Measurements from ENCODE around the gene ARHGEF39. TPM values are rescaled to one million over a fixed set of nuclear protein-coding genes. Genes with fewer than 3 reads are reported as not detected.

The ARHGEF39 gene
- 35.7 and 63.9 TPM in 2 replicates for total RNA-seq (2011; cell fraction: chromatin; rRNA removed; ENCODE audit: low replicate concordance)
- 41.4 and 45.8 TPM in 2 replicates for total RNA-seq (2011; cell fraction: nucleolus; rRNA removed)
- total RNA-seq (2011; cell fraction: nucleoplasm; rRNA removed): 37.0 and 37.6 TPM in 2 replicates
- 7.6 and 7.7 TPM in 2 replicates for total RNA-seq (2014; rRNA removed)
- 10.0 and 12.0 TPM in 2 replicates for total RNA-seq (2014; rRNA removed; fragmentation: Illumina TruSeq; extraction: Trizol)
- 12.7 and 12.9 TPM in 2 replicates for total RNA-seq (2015; rRNA removed; fragmentation: Illumina TruSeq; extraction: Trizol)
- total RNA-seq (2021): 15.1 and 16.1 TPM in 2 replicates
- 20.7 and 20.8 TPM in 2 replicates for polyA plus RNA-seq (2011; rRNA removed)
- polyA plus RNA-seq (2011; cell fraction: cytosol; rRNA removed): 16.1 and 21.4 TPM in 2 replicates
- 50.2 and 64.3 TPM in 2 replicates for polyA plus RNA-seq (2011; cell fraction: nucleus; rRNA removed)
- polyA plus RNA-seq (2012): 9.6 and 15.8 TPM in 2 replicates
- polyA plus RNA-seq (2014; fragmentation: Illumina TruSeq; extraction: Trizol): 19.6 and 21.7 TPM in 2 replicates
- polyA plus RNA-seq (2014; fragmentation: Nextera tagmentation; extraction: Ambion mirVana): 1 to 10 TPM; 2.8 to 5.5 TPM
- 17.2 and 21.7 TPM in 2 replicates for polyA plus RNA-seq (2014; rRNA removed)
- polyA minus RNA-seq (2011; rRNA and poly(A)+ RNA removed): 11.9 and 12.1 TPM in 2 replicates
- 10.7 and 12.1 TPM in 2 replicates for polyA minus RNA-seq (2011; cell fraction: cytosol; rRNA and poly(A)+ RNA removed)
- polyA minus RNA-seq (2011; cell fraction: nucleus; rRNA and poly(A)+ RNA removed): 16.8 and 19.7 TPM in 2 replicates
- percentile 72 among the genes with signal in this experiment for Bru-seq, nascent RNA
- BruChase-seq, experiment 1, labeled RNA remaining after a 2-hour chase: percentile 58 among the genes with signal in this experiment
- BruChase-seq, experiment 2, labeled RNA remaining after a 6-hour chase: percentile 57 among the genes with signal in this experiment
- long read RNA-seq, experiment 1, transcript ARHGEF39-201 (9 exons, 3,769 nt): major isoform, 24 of 53 reads
- long read RNA-seq, experiment 1, partial matches to known transcripts: 6 of 53 reads
- long read RNA-seq, experiment 1, other reads (novel, unspliced or antisense): 23 of 53 reads
- long read RNA-seq, experiment 2, transcript ARHGEF39-201 (9 exons, 3,769 nt): major isoform, 5 of 20 reads
- long read RNA-seq, experiment 2, partial matches to known transcripts: 8 of 20 reads
- long read RNA-seq, experiment 2, other reads (novel, unspliced or antisense): 7 of 20 reads
- long read RNA-seq, experiment 3, transcript ARHGEF39-201 (9 exons, 3,769 nt): major isoform, 12 of 23 reads
- long read RNA-seq, experiment 3, partial matches to known transcripts: 0 of 23 reads
- long read RNA-seq, experiment 3, other reads (novel, unspliced or antisense): 11 of 23 reads

GRCh38 chr9:35664531-35665470 is at the start of gene ARHGEF39:
Gene ARHGEF39 (minus strand): TSS chr9:35665195. CDS start chr9:35665169, 26 bp downstream.
- no peaks in the 10 kb centered on the region for H3K9me1 ChIP-seq (ENCODE audit: control insufficient read depth, insufficient read depth, low read length)
- ATAC-seq (peak; percentile 96), FAIRE-seq (peak; percentile 61), DNase-seq (ENCODE audit: extremely low read depth in 1 of 4, low spot score in 3 of 4) (peak; percentile 87 to 92 (median 88))
- 1% methylated on average over 25 of the region's 58 CpGs for WGBS (ENCODE audit: insufficient coverage, low coverage, missing lambda C conversion rate)
- in situ Hi-C loops (cut with MboI) (no loop called here), intact Hi-C loops (cut with micrococcal nuclease) (loop anchor here (10.0 kb wide), 1 partner anchor 150 kb away; the partner anchor contains the start of genes HINT2 and SPAG8)
- H3K27me3 ChIP-seq (ENCODE audit: control insufficient read depth in 2 of 2, insufficient read depth in 2 of 2, low read length in 2 of 2): no peaks in the 10 kb centered on the region
- CTCF ChIA-PET (ENCODE audit: low intra/inter-chr PET ratio): no interaction called here
- peaks cover 13 to 22% of the 10 kb centered on the region in 2 experiments for H3K4me1 ChIP-seq (replicated peaks in 1 of 2; ENCODE audit: control insufficient read depth in 2 of 2, insufficient read depth in 2 of 2, low read length in 2 of 2)
- peak within 1 kb of the TSS; percentile 91 to 95 for H3K9ac ChIP-seq (ENCODE audit: insufficient read depth in 1 of 2, low read depth in 2 of 2, low read length in 2 of 2)
- POLR2A ChIA-PET: interaction anchor here (0.5 to 2.8 kb wide), 11 partner anchors 15 to 848 kb away, joined by 3 to 6 read pairs (median 4); no protein-coding TSS in a partner anchor
- peak within 1 kb of the TSS; percentile 81 for H3K4me3 ChIP-seq
- peaks cover 35% of the 10 kb centered on the region; the same call in 2 of the 3 replicates for H3K36me3 ChIP-seq (ENCODE audit: control insufficient read depth, insufficient read depth, low read length)
- peak within 1 kb of the TSS; percentile 92 for H3K27ac ChIP-seq (ENCODE audit: extremely low read depth, low read depth, low read length)
- H3K4me2 ChIP-seq (ENCODE audit: insufficient read depth, low read length): peak within 1 kb of the TSS; percentile 95
- peaks cover 18% of the 10 kb centered on the region for H3K79me2 ChIP-seq (ENCODE audit: control insufficient read depth, insufficient read depth, low read length)
- no peaks in the 10 kb centered on the region for H4K20me1 ChIP-seq (replicated peaks; ENCODE audit: control insufficient read depth, insufficient read depth, low read length)
- no peaks in the 10 kb centered on the region for H3K9me3 ChIP-seq (replicated peaks; ENCODE audit: control insufficient read depth, insufficient read depth, low read depth, low read length)
- peak within 1 kb of the TSS; percentile 95 for H2AFZ ChIP-seq (ENCODE audit: low read depth, low read length)
- TSS peak; percentile 65 for BruUV-seq (replicated peaks)
- TF ChIP-seq ZBTB26 (CRISPR knock-in tag; IDR thresholded peaks at IDR 0.05): no peak
- TF ChIP-seq E2F1 (CRISPR knock-in tag; IDR thresholded peaks at IDR 0.05): peak; percentile 91
- no peak for TF ChIP-seq ZNF224 (CRISPR knock-in tag; IDR thresholded peaks at IDR 0.05)
- TF ChIP-seq TBP (optimal IDR thresholded peaks at IDR 0.05; ENCODE audit: low read depth, low read length): peak; percentile 26
- TF ChIP-seq ZNF311 (CRISPR knock-in tag; IDR thresholded peaks at IDR 0.05): no peak
- TF ChIP-seq DMBX1 (CRISPR knock-in tag; IDR thresholded peaks at IDR 0.05; ENCODE audit: borderline replicate concordance): no peak
- TF ChIP-seq ZNF79 (CRISPR knock-in tag; IDR thresholded peaks at IDR 0.05; ENCODE audit: low read depth): no peak
- peak; percentile 76 for TF ChIP-seq HNRNPL (IDR thresholded peaks at IDR 0.05; ENCODE audit: low read depth, low read length)
- TF ChIP-seq JUN (IDR thresholded peaks at IDR 0.05; ENCODE audit: borderline replicate concordance, low read depth, low read length): 0 out of 2 replicates have a peak, but pooled peaks have one; percentile 9
- no peak for TF ChIP-seq JUN (CRISPR knock-in tag; IDR thresholded peaks at IDR 0.05; ENCODE audit: borderline replicate concordance)
- TF ChIP-seq JUND (IDR thresholded peaks at IDR 0.05; ENCODE audit: borderline replicate concordance, low read depth, low read length): no peak
- TF ChIP-seq JUND (tag; IDR thresholded peaks at IDR 0.05; ENCODE audit: borderline replicate concordance, low read depth, low read length): no peak
- no peak for TF ChIP-seq BRCA1 (IDR thresholded peaks at IDR 0.05)
- TF ChIP-seq BRCA1 (CRISPR knock-in tag; IDR thresholded peaks at IDR 0.05): no peak
